Metanephros (tissue), 1 donor: Measurements from ENCODE around the gene ARRDC3. TPM values are rescaled to one million over a fixed set of nuclear protein-coding genes. Genes with fewer than 3 reads are reported as not detected.

Experiments
- total RNA-seq: library from RNA; depleted of rRNA; stranded (reverse); fragments of >200 nt; gene quantifications from one replicate; pipeline ENCODE4 v1.2.3, GENCODE V29; 2014

The ARRDC3 gene, protein sequence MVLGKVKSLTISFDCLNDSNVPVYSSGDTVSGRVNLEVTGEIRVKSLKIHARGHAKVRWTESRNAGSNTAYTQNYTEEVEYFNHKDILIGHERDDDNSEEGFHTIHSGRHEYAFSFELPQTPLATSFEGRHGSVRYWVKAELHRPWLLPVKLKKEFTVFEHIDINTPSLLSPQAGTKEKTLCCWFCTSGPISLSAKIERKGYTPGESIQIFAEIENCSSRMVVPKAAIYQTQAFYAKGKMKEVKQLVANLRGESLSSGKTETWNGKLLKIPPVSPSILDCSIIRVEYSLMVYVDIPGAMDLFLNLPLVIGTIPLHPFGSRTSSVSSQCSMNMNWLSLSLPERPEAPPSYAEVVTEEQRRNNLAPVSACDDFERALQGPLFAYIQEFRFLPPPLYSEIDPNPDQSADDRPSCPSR
- total RNA-seq = 354 TPM

GRCh38 chr5:91383027-91383955, at the start of gene ARRDC3:
Gene ARRDC3 (minus strand): TSS chr5:91383317. CDS start chr5:91383092, 225 bp downstream.

